HG03045 (cell line): ENCODE measurements around the gene CRAT.

Source experiments
- ATAC-seq: cut with Tn5 transposase; IDR thresholded peaks from one replicate; pipeline ENCODE4 v1.9.1; 2021; ENCODE audit warnings: mild to moderate bottlenecking, moderate library complexity; ENCODE audit not compliant: unreplicated experiment

Gene CRAT

DNA sequence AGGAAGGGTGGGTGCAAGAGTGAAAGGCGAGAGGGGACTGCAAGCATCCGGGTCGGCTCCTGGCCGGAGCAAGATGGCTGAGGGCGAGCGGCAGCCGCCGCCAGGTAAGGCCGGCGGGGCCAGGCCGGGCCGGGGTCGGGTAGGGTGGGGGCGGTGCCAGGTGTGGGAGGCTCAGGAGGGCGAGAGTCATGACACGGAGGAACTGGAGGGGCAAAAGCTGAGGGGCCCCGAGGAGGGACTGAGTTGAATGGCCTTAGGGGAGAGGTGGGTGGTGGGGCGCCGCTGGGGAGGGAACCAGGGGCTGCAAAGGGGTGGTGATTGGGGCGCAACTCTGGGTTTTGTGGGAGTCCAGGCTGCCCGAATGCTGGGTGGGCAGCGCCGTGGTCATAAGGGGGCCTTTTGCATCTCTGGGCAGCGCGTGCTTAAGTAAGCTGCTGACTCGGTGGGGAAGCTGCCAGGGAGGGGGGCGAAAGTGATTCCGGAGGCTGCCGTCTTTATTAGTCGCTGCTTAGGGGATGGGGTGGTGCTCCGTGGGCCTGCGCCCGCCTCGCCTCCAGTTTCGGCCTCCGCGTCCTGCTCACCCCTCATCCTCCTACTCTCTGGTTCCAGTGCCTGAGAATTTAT lies 1.0 kb upstream of the CRAT start:
- ATAC-seq, result no peak

DNA sequence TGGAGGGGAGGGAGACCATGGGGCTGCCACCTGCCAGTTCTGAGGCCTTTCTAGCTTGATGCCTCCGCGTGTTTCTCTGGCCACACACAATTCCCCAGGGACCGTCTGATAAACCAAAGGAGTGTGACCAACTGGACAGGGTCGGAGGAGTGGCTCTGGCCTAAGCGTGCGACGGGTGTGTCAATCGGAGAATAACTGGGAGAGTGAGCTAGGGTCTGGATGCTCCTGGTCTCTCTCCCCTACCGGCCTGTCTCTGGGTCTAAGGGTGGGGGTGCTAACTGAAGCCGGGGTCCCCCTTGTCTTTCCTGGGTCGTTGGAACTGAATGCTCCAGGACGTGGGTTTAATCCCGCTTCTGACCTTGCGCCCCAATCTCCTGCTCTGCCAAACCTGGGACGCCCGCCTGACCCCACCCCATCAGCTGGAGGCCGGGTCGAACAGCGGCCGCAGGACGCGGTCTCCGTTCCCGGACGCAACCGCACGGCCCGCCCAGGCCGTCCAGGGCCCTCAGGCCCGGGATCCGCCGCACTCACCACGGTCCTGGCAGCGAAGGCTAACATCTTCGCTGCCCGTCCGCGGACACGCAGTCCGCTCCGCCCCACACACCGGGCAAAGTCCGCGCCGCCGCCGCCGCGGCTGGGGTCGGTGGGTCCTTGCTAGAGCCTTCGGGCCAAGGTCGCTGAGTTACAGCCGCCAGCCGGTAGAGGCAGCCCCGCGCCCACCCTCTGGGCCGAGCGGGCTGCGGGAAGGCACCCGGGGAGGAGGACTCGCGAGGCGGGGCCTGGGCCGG lies 447 bp downstream of the CRAT start:
- ATAC-seq, result no peak

DNA sequence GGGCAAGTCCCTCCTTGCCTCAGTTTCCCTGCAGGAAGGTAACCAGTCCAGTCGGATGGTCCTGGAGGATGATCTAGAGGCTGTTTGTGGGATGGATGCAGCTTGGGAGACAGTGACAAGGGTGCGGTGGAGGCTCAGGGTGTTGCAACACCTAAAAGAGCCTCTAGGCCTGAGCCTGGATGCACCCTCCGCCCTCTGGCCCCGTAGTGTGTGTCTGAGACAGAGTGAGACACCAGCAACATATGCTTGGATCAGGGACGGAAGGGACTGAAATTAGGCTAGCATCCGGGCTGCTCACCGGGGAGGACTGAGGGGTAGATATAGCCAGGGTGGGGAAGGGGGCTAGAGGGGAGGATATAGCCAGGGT lies 1.1 kb downstream of the CRAT start:
- ATAC-seq, result no peak

DNA sequence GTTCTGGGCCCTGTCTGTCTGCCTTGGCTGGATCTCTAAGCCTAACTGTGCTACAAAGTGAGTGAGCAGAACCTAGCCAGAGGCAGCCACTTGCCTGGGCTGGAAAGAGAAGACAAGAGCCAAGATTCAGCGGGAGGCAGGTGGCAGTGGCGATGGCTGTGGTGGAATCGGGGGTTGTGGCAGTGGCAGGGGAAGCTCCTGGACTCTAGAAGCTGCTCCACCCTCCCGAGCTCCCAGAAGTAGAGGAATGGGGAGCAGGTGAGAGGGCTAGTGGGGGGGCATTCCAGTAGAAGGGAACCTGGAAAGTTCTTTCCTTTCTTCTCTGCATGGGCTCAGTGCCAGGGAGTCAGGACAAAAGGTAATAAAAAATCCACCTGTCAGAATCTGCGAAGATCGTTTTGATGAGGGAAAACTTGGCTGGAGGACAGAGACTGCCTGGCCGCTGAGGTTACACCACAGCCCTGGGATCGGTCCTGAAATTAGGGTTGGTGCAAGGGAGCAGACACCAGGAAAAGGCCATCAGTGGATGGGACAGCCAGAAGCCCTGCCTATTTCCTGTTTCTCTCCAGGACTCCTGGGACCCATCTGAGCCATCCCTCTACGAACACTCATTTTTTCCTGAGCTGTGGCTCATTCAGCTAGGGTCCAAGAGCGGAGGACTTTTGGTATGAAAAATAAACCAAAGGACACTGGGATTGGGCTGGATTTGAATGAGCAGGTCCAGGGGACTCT lies 1.6 kb downstream of the CRAT start:
- ATAC-seq, result no peak

DNA sequence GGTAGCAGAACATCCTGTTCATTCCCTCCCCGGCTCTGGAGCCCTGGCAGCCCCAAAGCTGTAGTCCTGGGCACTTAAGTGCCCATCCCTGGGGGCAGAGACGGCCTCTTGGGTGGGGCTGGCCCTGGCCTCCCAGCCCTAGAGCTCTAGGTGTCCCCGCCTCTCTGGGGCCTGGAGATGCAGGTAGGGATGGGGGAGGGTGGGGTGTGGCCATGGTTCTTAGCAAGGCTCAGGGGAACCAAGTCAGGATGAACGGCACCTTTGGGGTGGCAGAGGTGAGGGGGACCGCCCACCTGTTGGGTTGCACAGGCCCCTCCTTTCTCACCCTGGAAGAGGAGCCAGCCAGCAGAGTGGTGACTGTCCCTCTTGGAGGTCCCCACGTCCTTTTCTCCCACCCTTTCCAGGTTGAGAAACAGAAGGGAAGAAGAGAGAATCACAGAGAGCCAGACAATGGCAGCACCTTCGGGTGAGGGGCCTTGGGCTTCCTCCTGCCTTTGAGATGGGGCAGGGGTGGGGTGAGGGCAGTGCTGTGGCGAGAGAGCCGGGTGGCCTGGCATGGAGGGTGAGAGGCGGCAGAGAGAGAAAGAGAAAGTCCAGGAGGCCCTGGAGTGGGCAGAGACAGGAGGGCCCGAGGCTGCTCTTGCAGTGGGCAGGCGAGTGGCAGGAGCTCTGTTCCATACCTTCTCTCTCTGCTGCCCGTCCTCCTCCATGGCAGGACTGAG lies 2.3 kb downstream of the CRAT start:
- ATAC-seq, result no peak

DNA sequence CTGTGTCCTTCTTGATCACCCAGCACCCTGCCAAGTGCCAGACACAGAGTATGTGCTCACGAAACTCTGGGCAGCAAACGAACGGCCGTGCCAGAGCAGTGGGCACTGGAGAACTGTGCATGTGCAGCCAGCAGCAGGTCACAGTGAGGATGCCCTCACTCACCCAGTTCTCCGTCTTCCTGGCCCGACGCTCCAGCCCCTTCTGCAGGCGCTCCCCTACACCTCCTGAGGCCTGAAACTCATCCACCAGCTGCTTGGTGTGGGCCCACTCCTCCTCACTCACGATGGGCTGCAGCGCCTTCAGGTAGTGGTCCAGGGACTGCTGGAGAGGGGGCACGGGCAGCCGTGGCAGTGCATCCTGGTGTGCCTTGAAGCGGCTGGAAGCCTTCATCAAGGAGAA lies 2.9 kb downstream of the CRAT start:
- no peak for ATAC-seq

DNA sequence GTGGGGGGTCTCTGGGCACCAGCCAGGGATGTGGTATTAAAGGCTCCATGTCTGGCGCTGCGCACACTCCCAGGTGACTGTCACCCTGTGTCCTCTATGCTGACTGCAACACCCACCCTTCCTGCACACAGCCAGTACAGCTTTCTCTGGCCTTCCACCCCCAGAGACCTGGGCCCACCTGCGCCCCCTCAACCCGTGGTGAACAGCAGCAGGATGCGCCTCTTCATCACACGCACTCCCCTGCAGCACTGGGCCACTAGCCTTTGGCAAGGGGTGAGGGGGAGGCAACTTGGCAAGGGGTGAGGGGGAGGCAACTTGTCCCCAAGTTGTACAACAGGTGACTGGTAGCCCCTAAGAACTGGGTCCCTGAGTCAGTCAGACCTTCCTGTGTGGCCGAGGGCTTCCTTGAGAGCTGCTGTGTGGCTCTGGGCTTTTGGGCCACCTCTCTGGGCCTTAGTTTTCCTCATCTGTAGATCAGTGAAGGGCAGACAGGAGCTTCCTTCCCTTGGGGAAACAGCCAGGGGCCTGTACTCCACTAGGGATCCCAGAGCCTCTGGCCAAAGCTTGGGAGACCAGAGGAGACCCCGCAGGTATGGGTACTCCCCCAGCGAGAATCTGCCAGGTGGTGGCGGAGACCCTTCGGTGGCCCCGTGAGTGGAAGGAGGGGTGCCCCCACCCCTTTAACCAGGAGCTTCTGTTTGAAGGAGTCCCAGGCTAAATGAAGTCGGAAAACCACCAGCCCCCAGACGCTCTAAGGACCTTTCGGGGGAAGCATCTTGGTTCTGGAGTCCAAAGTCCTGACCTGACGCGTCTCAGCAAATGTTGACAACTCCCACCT lies 4.5 kb downstream of the CRAT start:
- no peak for ATAC-seq

DNA sequence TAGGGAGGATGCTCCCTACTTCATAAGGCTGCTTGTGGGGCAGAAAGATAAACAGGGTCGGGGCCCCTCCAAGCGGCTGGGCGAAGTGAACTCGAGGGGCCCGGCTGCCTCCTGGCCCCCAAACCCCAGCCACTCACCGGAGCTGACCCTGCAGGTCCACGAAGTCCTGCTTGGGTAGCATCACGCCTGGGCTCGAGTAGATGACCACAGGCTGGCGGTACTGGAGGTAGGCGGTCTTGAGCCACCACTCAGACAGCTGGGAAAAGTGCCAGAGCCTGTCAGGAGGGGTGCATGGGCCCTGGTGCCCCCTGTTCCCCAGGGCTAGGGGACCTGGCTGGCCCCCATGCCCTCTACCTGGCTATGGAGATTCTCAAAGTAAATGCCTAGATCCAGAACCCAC lies 6.5 kb downstream of the CRAT start:
- ATAC-seq, result no peak

DNA sequence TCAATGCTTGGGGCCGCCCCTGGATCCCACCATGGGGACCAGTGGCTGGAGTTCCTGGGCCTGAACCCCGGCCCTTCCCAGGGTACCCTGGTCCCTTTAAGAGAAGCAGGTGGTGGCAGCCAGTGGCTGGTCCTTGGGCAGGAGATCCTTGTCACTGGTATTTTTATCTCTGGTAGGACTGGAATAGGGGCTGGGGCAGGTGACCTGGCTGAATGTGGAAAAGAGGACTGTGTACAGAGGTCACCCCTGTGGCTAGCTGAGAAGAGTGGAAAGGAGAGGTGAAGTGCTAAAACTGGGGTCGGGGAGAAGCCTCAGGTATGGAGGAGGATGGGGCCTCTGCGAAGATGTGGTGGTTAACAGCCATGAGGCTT lies 7.0 kb downstream of the CRAT start:
- no peak for ATAC-seq

DNA sequence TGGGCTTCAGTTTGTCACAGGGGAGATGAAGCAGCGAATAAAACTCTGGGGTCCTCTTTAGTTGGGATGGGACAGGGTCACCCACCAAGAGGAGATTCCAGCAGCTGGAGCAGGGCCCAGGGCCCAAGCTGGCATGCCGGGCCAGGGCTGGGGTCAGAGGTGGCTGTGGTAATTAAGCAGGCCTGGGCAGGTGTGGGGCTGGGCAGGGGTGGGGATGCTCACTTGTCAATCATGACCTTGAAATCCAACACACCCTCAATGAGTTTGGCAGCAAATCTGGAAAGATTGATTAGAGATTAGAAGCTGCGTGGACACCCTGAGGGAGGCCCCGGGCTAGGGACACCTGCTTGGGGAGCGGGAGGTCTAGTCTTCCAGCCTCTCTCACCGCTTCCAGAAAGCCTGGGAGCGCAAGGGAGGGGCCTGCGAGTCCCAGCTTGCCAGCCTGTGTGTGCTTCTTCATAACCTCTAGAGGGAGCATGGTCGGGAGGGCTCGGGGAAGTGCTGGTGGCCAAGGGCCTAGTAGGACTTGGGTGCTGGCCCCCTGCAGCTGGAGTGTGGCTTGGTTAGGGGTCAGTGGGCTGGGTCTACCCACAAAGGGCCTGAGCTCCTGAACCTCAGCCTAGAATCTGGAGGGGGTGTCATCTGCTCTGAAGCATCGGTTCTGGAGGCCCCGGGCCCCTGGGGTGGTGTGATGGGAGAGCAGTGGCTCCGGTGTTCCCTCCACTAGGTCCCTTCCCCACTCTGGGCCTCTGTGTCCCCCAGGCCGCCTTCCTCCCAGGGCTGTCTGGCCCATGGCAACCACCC lies 7.6 kb downstream of the CRAT start:
- ATAC-seq, result no peak

DNA sequence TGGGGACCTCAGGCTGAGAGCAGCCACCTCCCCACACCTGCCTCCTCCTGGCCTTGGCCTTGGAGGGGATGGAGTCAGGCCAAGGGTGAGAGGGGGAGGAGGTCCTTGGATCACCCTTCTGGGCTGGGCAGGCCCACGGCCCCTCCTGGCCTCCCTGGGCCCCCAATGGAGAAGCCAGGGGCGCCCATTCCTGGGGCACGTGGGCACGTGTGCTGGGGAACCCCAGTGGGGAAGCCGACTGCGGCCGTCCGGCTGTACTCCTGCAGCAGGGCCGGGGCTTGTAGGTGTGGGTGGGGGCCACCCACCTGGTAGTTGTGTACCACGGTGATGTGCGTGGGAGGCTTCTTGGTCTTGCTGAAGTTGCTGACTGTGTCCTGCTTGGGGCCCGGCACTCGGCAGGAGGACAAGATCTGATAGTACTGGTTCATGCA lies 8.5 kb downstream of the CRAT start:
- no peak for ATAC-seq

DNA sequence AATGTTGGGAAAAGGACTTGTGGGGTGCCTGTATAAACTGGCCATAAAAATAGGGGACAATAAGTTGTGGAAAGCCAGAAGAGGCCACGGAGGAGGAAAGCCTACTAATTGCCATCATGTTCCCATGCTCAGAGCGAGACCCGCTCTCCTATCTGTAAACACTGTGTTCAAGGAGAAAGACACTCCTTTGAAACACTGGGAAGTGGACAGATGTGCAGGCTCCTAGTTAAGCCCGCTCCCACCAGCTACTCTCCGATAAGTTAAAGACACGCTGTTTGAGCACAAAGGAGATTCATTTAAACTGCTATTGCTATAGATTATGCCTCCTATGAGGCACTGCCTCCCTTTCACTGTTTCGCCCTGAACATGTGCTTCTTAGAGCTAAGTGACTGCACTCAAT lies 9.3 kb downstream of the CRAT start:
- no peak for ATAC-seq

DNA sequence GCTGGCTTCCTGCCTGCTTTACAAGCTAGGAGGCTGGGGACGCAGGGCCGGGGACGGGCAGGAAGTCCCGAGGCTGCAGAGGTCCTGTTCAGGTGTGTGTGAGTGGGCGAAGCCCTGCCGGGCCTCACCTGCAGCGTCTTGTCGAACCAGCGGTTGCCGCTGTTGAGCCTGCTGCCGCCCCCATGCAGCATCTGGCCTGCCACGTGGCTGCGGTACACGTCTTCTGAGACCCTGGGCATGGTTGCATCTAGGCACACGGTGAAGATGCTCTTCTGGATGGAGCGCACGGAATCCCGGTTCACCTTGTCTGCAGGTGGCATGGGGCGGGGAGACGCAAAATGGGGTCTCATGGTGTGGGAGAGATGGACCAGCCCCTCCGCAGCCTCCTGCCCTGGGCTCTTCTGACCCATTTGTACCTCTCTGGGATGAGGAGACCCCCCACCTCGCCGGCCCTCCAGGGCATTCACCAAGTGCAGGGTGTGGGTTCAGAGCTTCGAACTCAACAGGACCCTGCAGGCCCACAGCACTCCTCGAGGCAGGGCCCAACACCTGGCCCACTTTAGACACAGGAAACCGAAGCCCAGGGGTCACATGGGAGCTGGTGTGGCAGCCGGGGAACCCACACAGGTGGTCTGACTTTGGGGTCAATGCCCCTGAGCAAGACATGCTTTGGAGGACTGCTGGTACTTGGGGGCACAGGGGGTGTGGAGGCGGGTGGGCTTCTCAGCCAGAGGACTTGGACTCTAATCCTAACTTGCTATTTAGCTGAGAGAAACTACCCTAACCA lies 10.0 kb downstream of the CRAT start:
- no peak for ATAC-seq

DNA sequence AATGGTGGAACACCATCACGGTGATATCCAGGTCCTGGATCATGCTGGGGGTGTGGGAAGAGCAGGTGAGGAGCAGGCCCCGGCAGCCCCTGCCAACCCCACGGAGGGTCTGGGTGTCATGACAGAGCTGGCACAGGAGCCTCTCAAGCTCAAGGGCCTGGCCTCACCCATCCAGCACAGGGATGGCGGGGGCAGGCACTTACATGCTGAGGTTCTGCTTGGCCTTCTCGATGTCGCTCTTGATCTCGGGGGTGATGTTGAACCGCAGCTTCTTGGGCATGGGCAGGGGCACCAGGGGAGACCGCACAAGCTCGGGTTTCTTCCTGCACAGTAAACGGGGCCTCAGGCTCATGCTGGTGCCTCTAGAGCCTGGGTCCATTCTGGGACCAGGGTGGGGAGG lies 12.3 kb downstream of the CRAT start:
- no peak for ATAC-seq

DNA sequence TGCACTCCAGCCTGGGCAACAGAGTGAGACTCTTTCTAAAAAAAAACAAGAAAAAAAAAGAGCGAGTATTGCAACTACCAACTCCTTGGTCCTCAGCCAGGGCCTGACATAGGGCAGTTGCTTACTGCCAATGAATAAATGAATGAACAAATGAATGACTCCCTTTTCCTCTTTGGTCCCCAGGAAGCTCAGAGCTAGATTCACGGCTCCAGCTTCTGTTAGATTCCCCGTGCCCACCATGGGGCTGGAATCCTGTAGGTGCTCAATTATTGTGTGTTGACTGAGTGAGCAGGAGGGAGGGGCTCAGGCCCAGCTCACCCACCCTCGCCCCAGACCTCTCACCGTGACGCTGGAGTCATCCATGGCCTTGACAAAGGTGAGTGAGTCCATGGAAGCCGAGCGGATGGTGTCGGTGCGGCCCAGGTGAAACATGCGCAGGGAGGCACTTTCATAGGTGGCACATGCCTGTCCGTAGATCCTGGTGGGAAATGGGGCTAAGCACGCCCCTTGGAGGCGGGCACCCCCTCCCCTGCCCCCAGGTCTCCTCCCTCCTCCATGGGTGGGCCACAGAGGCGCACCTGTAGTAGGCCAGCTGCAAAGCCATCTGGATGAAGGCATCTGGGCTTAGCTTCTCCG lies 12.8 kb downstream of the CRAT start:
- no peak for ATAC-seq

DNA sequence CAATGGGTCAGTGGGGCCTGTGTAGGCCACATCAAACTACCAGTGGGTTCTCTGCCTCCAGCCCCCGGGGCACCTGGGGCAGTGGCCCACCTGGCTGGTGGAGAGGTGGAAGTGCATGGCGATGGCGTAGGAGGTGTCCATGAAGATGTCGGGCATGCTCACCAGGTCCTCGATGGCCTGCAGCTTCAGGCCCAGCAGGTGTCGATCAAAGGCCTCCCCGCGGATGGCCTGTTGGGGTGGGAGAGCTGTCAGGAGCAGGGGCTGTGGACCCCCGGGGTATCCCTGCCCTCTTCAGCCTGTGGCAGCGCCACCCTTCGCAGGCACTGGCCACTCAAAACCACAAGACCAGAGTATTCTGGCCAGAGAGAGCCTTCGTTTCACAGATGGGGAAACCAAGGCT lies 14.7 kb downstream of the CRAT start:
- no peak for ATAC-seq

DNA sequence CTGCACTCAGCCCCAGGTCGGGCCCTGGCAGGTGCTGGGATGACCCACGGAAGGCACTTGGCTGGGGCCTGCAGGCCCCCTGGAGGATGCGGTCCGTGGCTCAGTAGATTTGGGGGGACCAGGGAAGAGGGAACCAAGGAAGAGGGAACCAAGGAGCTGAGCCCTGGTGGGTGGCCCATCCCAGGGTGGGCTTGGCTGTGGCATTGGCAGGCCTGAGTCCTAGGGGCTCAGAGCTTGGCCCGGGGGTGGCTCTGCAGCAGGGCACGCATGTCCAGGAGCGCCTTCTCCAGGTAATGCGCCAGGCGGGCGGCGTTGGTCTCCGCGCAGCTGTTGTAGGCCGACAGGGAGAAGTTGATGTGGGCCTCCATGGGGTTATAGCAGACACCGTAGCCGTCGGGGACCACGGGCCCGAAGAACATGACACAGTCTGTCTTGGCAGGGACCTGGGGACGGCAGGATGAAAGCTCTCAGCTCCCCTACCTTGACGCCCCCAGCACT lies 15.4 kb downstream of the CRAT start:
- ATAC-seq, result no peak

DNA sequence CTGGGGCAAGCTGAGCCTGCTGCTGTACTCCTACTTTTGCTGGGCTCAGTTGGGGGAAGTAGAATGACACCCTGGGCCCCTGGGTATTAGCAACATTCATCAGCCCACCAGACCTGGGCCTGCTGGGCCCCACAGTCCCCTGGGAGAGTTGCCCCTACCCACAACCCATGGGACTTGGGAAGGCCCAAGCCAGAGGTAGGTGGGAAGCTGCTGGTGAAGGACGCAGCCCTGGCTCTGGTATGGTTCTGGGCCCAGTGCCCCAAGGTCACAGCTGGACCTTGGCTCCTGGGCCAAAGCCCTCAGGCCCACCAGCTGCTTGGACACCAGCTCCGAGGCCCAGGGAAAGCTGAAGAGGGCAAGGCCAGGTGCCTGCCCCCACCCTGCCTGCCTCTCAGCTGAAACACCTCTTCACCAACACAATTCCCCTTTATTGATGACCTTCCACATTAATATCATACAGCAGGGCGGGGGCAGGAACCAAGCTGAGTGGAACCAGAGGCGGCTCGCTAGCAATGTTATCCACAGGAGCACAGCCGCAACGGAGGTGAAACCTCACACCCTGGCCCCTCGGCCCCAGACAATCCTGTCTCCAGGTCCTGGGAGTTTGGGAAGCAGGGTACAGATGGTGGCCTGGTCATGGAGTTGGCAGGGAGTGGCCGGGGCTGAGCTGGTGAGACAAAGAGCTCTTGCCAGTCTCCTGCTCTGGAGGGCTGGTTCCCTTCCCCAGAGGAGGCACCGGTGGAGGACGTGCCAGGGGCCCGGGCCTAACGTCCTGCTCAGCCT lies 16.0 kb downstream of the CRAT start:
- no peak for ATAC-seq
